SIG-M5 treated with dmso at 0.1 percent for 504 hours (cell line): Measurements from ENCODE around the gene EIF4E2.

Experiments used
- DNase-seq: peaks from one replicate; lab custom pipeline; 2025; ENCODE audit not compliant: unreplicated experiment; lab: John Stamatoyannopoulos, UW

EIF4E2 gene

GRCh38 chr2:232592772-232593395 lies 42.4 kb downstream of the EIF4E2 start:
- DNase-seq: no peak

- DNase-seq: no peak
Observed at GRCh38 chr2:232593982-232594381, 43.5 kb downstream of the EIF4E2 start.

GRCh38 chr2:232597362-232598079 lies 47.0 kb downstream of the EIF4E2 start:
- DNase-seq: no peak

- no peak for DNase-seq
Observed at GRCh38 chr2:232598293-232598692, 47.8 kb downstream of the EIF4E2 start.

- no peak for DNase-seq
Observed at GRCh38 chr2:232600053-232600773, 49.7 kb downstream of the EIF4E2 start.

- DNase-seq: no peak
Observed at GRCh38 chr2:232603283-232603682, 52.8 kb downstream of the EIF4E2 start.

- DNase-seq: no peak
Observed at GRCh38 chr2:232604535-232604934, 54.0 kb downstream of the EIF4E2 start.

- no peak for DNase-seq
Observed at GRCh38 chr2:232607011-232607410, 56.5 kb downstream of the EIF4E2 start.

GRCh38 chr2:232609607-232610006 lies 59.1 kb downstream of the EIF4E2 start:
- DNase-seq: no peak

GRCh38 chr2:232610081-232610480 lies 59.6 kb downstream of the EIF4E2 start:
- DNase-seq: no peak

GRCh38 chr2:232611061-232611460 lies 60.6 kb downstream of the EIF4E2 start:
- DNase-seq: no peak

- peak; percentile 46 for DNase-seq
Observed at GRCh38 chr2:232611559-232612218, 61.2 kb downstream of the EIF4E2 start.

GRCh38 chr2:232613538-232614134 lies 63.1 kb downstream of the EIF4E2 start:
- DNase-seq: no peak

GRCh38 chr2:232615339-232615738 lies 64.8 kb downstream of the EIF4E2 start:
- DNase-seq: no peak
